Measurements from ENCODE around the gene RASSF7. TPM values are rescaled to one million over a fixed set of nuclear protein-coding genes. Genes with fewer than 3 reads are reported as not detected.

The RASSF7 gene
- total RNA-seq, 1 experiment from 2014 or later, result 58.6 TPM

- Histone ChIP-seq H3K79me2 (ENCODE audit: low read length) (peaks cover 50% of the 10 kb centered on the region), H3F3A (ENCODE audit: low read length, unreplicated experiment) (no peaks in the 10 kb centered on the region), H3K4me3 (ENCODE audit: low read length) (no peak overlapping the region), H3K4me2 (ENCODE audit: low read length) (no peak overlapping the region), H3K27me3 (ENCODE audit: low read length) (no peaks in the 10 kb centered on the region), H3K9me2 (replicated peaks; ENCODE audit: low read length) (no peaks in the 10 kb centered on the region), H3K9me3 (ENCODE audit: low read length) (no peaks in the 10 kb centered on the region), H3K4me1 (ENCODE audit: insufficient read depth, low read length) (peaks cover 32% of the 10 kb centered on the region), H3K36me3 (ENCODE audit: low read depth, low read length) (no peaks in the 10 kb centered on the region), H2AFZ (ENCODE audit: low read length) (no peak overlapping the region), H3K9ac (ENCODE audit: low read length) (no peak overlapping the region), H4K20me1 (ENCODE audit: low read length) (0 out of 2 replicates have a peak, but pooled peaks cover 5% of the 10 kb centered on the region), H3K27ac (ENCODE audit: low read length) (no peak overlapping the region)
- no TSS peak for BruUV-seq (replicated peaks)
- CTCF ChIA-PET, result no interaction called here
- intact Hi-C loops (cut with micrococcal nuclease), result loop anchor here (10.0 kb wide), 1 partner anchor 49 kb away; the partner anchor contains the start of gene IRF7
- POLR2A ChIA-PET (ENCODE audit: unreplicated experiment), result interaction anchor here (0.5 kb wide), 1 partner anchor 272 kb away, joined by 4 read pairs; no protein-coding TSS in a partner anchor
- TF ChIP-seq, protein P1, sequence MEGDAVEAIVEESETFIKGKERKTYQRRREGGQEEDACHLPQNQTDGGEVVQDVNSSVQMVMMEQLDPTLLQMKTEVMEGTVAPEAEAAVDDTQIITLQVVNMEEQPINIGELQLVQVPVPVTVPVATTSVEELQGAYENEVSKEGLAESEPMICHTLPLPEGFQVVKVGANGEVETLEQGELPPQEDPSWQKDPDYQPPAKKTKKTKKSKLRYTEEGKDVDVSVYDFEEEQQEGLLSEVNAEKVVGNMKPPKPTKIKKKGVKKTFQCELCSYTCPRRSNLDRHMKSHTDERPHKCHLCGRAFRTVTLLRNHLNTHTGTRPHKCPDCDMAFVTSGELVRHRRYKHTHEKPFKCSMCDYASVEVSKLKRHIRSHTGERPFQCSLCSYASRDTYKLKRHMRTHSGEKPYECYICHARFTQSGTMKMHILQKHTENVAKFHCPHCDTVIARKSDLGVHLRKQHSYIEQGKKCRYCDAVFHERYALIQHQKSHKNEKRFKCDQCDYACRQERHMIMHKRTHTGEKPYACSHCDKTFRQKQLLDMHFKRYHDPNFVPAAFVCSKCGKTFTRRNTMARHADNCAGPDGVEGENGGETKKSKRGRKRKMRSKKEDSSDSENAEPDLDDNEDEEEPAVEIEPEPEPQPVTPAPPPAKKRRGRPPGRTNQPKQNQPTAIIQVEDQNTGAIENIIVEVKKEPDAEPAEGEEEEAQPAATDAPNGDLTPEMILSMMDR (conservative IDR thresholded peaks at IDR 0.05; ENCODE audit: low read depth, low read length), result no peak
- TF ChIP-seq EZH2 (IDR thresholded peaks at IDR 0.05; ENCODE audit: low read length, unreplicated experiment), result no peak
- TF ChIP-seq EZH2phosphoT487 (IDR thresholded peaks at IDR 0.05; ENCODE audit: borderline replicate concordance, low read length), result no peak
- ATAC-seq, result no peak
- no peak for DNase-seq
These were observed 5.2 kb downstream of the RASSF7 start for GRCh38 chr11:565921-566509.

- H3K9ac ChIP-seq (ENCODE audit: low read length), result peak overlapping the region; percentile 65; the same call in 1 of the 2 replicates
- H3K4me3 ChIP-seq (ENCODE audit: low read length), result peak overlapping the region; percentile 80
- peak overlapping the region; percentile 88 for H3K4me2 ChIP-seq (ENCODE audit: low read length)
- no TSS peak for BruUV-seq (replicated peaks)
- H3K27ac ChIP-seq (ENCODE audit: low read length), result no peak overlapping the region
- DNase-seq, result no peak
- H3K36me3 ChIP-seq (ENCODE audit: low read depth, low read length), result no peaks in the 10 kb centered on the region
- H3K27me3 ChIP-seq (ENCODE audit: low read length), result no peaks in the 10 kb centered on the region
- CTCF ChIA-PET, result no interaction called here
- H3K4me1 ChIP-seq (ENCODE audit: insufficient read depth, low read length), result peaks cover 26% of the 10 kb centered on the region
- ATAC-seq, result no peak
- POLR2A ChIA-PET (ENCODE audit: unreplicated experiment), result interaction anchor here (0.5 kb wide), 1 partner anchor 271 kb away, joined by 4 read pairs; no protein-coding TSS in a partner anchor
- no peaks in the 10 kb centered on the region for H3K9me2 ChIP-seq (replicated peaks; ENCODE audit: low read length)
- H3K9me3 ChIP-seq (ENCODE audit: low read length), result no peaks in the 10 kb centered on the region
- peaks cover 41% of the 10 kb centered on the region for H3K79me2 ChIP-seq (ENCODE audit: low read length)
- TF ChIP-seq EZH2phosphoT487 (IDR thresholded peaks at IDR 0.05; ENCODE audit: borderline replicate concordance, low read length) (no peak), EZH2 (IDR thresholded peaks at IDR 0.05; ENCODE audit: low read length, unreplicated experiment) (no peak)
- TF ChIP-seq, protein P1 (conservative IDR thresholded peaks at IDR 0.05; ENCODE audit: low read depth, low read length), result no peak
- intact Hi-C loops (cut with micrococcal nuclease), result loop anchor here (10.0 kb wide), 1 partner anchor 48 kb away; the partner anchor contains the start of gene IRF7
- H4K20me1 ChIP-seq (ENCODE audit: low read length), result 0 out of 2 replicates have a peak, but pooled peaks cover 5% of the 10 kb centered on the region
- H3F3A ChIP-seq (ENCODE audit: low read length, unreplicated experiment), result no peaks in the 10 kb centered on the region
- H2AFZ ChIP-seq (ENCODE audit: low read length), result no peak overlapping the region
These were observed 6.3 kb downstream of the RASSF7 start for GRCh38 chr11:567011-567628.
